ENCODE results near the gene B3GALNT1.
A peak's percentile ranks its signal among the peaks of the same experiment; 100 is the strongest.

Gene B3GALNT1, protein sequence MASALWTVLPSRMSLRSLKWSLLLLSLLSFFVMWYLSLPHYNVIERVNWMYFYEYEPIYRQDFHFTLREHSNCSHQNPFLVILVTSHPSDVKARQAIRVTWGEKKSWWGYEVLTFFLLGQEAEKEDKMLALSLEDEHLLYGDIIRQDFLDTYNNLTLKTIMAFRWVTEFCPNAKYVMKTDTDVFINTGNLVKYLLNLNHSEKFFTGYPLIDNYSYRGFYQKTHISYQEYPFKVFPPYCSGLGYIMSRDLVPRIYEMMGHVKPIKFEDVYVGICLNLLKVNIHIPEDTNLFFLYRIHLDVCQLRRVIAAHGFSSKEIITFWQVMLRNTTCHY
- long read RNA-seq, donor 1, transcript B3GALNT1-201 (5 exons, 3,313 nt): major isoform, 7 of 16 reads
- long read RNA-seq, donor 1, partial matches to known transcripts: 0 of 16 reads
- long read RNA-seq, donor 1, other reads (novel, unspliced or antisense): 0 of 16 reads
- long read RNA-seq, donor 2, partial matches to known transcripts: 0 of 6 reads
- long read RNA-seq, donor 2, other reads (novel, unspliced or antisense): 0 of 6 reads
- long read RNA-seq, donor 3, partial matches to known transcripts: 0 of 7 reads
- long read RNA-seq, donor 3, other reads (novel, unspliced or antisense): 0 of 7 reads
- long read RNA-seq, donor 4, transcript B3GALNT1-201 (5 exons, 3,313 nt): major isoform, 5 of 8 reads
- long read RNA-seq, donor 4, partial matches to known transcripts: 0 of 8 reads
- long read RNA-seq, donor 4, other reads (novel, unspliced or antisense): 0 of 8 reads
- long read RNA-seq, donor 5, transcript B3GALNT1-201 (5 exons, 3,313 nt): major isoform, 7 of 10 reads
- long read RNA-seq, donor 5, partial matches to known transcripts: 0 of 10 reads
- long read RNA-seq, donor 5, other reads (novel, unspliced or antisense): 0 of 10 reads
- long read RNA-seq, donor 6, transcript B3GALNT1-201 (5 exons, 3,313 nt): major isoform, 8 of 11 reads
- long read RNA-seq, donor 6, partial matches to known transcripts: 0 of 11 reads
- long read RNA-seq, donor 6, other reads (novel, unspliced or antisense): 0 of 11 reads
- long read RNA-seq, donor 7, transcript B3GALNT1-212 (5 exons, 1,660 nt): minor isoform, 5 of 17 reads
- long read RNA-seq, donor 7, transcript B3GALNT1-201 (5 exons, 3,313 nt): major isoform, 7 of 17 reads
- long read RNA-seq, donor 7, partial matches to known transcripts: 0 of 17 reads
- long read RNA-seq, donor 7, other reads (novel, unspliced or antisense): 0 of 17 reads
- long read RNA-seq, donor 8, transcript B3GALNT1-201 (5 exons, 3,313 nt): major isoform, 12 of 65 reads
- long read RNA-seq, donor 8, transcript B3GALNT1-212 (5 exons, 1,660 nt): minor isoform, 8 of 65 reads
- long read RNA-seq, donor 8, partial matches to known transcripts: 43 of 65 reads
- long read RNA-seq, donor 8, other reads (novel, unspliced or antisense): 0 of 65 reads

DNA sequence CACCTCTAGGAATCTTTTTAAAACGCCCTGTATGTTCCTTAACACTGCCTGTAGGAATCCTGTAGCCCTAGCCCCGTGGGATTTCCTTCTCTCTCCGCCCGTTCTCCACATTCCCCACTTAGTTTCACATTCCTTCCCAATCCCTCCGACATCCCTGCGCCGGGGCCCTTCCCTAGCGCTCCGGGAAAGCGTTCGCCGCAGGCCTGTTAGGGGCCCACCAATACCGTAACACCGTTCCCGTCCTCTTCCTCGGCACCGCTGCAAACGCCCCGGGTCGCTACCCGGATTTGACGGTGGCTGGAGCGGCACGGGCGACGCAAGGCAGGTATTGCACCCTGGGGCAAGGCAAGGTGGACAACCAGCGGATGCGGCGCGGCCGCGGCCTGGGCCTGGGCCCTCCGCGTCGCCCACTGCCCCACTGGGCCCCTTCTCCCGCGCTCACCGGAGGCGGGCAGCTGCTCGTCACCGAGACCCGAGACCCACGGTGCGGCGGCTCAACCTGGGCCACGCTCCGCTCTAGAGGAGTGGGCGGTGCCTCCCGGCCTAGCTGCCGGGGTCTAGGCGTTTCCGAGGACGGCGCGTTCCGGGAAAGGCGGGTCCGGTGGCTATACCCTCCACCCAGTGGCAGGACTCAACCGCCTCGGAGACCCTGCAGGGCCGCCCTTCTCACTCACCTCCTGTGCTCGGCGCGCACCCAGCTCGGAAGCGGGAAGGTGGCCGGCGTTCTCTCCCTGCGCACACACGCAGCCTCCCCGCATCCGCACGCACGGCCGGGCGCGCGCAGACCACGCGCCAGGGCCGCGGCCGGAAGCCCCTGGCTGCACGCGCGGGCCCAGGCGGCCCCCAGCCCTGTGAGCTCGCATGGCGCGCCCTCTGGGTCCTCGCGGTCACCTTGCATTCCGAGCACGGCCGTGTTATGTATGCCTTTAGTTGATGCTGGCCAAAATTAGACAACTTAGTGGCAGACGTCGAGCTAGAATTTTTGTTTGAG lies at the start of gene B3GALNT1:
Gene B3GALNT1 (minus strand): TSS at position 789 of the 991 bp plus-strand sequence. CDS start 18,595 bp downstream, outside the sequence.
- peak; percentile 95 for DNase-seq

DNA sequence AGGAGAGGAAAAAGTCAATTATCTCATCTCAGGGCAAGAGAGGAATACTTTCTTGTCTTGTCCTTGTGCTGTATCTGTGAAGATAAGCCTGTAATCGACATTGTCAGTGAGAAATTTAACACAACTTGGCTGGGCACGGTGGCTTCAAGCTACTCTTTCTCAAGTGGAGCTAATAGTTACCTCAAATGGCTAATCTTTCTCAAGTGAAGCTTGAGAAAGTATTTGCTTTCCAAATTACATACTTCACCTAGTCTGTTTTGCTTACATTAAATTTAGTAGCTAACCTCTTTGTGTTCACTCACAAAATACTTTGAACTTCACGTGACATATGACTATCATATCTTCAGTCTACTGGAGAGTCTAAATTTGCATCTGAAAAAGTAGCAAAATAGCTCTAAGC lies 48.3 kb upstream of the B3GALNT1 start:
- no peak for DNase-seq

GRCh38 chr3:161150001-161150525 lies 44.9 kb upstream of the B3GALNT1 start:
- DNase-seq: no peak

DNA sequence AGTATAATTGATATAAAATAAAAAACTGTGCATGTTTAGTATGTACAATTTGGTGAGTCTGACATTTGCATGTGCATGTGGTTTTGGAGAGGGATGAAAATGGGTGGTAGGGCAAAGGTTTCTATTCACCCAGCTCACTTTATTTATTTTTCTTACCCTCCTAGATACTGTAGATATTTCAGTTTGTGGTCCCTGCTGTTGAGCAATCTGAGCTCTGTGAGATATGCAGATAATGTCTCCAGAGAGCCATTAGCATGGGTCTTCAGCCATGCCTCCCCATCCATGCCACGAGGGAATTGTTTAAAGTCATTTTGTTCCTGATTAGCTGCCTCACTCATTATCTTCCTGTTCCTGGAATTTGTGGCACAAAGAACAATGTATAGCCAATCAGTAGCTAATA lies 44.4 kb upstream of the B3GALNT1 start:
- no peak for DNase-seq

DNA sequence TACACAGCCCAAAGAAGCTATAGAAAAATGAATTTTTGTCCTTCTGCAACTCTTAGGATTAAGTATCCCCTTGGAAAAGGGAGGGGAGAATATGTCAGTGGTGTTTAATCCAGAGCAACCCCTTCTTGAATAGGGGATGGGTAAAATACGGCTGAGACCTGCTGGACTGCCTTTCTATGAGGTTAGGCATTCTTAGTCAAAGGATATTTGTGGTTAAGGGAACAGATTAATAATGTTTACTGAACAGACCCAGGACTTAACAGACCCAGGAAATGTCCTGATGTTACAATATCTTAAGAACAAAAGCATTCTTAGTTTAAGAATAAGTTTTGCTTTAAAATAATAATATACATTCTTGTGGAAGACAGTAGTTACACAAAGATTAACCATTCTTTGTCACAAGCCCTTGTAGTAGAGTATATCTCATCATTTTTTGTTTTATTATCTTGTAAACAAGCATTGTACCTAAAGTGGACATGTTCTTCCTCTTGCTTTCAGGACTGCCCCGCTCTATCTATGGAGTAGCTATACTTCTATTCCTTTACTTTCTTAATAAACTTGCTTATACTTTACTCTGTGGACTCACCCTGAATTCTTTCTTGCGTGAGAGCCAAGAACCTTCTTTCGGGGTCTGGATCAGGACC lies 43.8 kb upstream of the B3GALNT1 start:
- DNase-seq: no peak

DNA sequence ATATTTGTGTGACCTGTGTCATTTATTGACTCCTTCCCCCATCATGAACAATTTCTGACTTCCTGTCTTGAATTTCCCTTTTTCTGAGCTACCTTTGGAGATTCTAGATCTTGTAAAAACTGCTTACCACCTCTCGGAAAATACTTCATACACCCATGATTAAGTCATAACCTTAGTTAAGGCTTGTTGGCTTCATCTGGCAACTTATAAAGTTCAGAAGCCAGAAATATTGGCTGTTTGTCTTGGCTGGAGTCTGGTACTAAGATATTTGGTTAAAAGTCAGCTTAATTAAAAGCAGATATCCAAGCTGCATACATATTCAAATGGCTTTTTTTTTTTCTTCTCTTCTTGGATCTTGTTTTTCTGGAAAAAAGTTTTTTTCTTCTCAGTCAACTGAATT lies 37.3 kb upstream of the B3GALNT1 start:
- DNase-seq: no peak

GRCh38 chr3:161139686-161140085 lies 34.5 kb upstream of the B3GALNT1 start:
- no peak for DNase-seq

GRCh38 chr3:161137260-161137659 lies 32.1 kb upstream of the B3GALNT1 start:
- DNase-seq: no peak

DNA sequence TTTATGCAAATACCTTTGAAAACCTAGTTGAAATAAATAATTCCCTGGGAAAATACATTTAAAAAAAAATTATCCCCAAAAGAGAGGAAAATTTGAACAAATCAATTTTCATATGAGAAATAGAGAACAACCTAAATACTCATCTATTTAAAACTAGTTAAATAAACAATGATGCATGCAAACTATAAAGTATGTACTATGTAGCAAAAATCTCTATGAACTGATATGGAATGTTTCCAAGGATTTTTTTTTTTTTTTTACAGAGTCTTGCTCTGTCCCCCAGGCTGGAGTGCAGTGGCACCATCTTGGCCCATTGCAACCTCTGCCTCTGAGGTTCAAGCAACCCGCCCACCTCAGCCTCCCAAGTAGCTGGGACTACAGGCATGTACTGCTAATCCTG lies 27.2 kb upstream of the B3GALNT1 start:
- DNase-seq: no peak

DNA sequence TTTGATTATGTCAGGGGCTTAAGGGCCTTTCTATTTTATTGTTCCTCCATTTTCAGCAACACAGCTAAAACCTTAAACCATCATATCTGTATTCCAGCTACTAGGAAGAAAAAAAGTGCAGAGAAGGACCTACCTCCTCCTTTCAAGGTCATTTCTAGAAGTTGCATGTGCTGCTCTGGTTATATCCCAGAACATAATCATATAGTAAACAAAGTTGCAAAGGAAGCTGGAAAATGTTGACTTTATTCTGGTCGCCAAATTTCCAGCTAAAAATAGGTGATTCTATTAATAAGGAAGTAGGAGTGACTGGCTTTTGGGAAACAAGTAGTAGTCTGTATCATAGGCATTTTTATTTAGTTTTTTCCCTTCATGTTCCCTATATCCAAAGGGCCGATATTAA lies 21.3 kb upstream of the B3GALNT1 start:
- DNase-seq: no peak

DNA sequence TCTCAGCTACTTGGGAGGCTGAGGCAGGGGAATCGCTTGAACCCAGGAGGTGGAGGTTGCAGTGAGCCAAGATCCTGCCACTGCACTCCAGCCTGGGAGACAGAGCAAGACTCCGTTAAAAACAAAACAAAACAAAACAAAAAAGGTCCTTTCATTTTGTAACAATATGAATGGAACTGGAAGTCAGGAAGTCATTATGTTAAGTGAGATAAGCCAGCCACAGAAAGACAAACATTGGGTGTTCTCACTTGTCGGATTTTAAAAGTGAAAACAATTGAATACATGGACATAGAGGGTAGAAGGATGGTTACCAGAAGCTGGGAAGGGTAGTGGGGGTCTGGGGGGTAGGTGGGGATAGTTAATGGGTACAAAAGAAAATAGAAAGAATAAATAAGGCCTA lies 12.5 kb upstream of the B3GALNT1 start:
- no peak for DNase-seq

DNA sequence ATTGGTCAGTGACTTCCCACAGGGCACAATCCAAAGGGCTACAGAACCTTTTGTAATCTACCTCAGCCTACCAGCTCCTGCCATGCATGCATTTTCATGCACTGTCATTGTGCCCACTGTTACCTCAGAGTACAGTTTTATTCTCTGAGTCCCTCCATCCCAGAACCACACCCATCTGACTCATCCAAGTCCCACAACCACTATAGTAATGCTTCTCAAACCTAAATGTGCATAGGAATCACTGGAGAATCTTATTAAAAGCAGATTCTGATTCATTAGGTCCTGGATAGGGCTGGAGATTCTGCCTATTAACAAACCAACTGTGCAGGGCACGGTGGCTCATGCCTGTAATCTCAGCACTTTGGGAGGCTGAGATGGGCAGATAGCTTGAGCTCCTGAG lies 3.7 kb upstream of the B3GALNT1 start:
- DNase-seq: no peak

DNA sequence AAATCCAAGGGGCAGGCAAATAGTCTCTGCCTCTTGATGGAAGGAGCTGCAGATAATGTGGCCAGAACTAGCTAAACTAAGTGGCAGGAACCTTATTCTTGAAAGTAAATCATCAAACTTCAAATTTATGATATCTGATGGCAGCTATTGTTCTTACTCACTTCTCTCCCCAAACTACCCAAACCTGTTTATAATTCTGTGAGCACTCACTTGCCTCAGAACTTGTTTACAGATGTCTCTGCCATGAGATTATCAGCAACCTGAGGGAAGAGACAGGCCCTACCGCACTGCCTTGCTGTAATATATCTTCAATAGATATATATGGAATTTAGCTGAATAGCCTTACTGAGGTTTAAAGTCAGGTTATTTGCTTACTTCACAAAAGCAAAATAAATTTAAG lies 2.2 kb upstream of the B3GALNT1 start:
- DNase-seq: no peak

DNA sequence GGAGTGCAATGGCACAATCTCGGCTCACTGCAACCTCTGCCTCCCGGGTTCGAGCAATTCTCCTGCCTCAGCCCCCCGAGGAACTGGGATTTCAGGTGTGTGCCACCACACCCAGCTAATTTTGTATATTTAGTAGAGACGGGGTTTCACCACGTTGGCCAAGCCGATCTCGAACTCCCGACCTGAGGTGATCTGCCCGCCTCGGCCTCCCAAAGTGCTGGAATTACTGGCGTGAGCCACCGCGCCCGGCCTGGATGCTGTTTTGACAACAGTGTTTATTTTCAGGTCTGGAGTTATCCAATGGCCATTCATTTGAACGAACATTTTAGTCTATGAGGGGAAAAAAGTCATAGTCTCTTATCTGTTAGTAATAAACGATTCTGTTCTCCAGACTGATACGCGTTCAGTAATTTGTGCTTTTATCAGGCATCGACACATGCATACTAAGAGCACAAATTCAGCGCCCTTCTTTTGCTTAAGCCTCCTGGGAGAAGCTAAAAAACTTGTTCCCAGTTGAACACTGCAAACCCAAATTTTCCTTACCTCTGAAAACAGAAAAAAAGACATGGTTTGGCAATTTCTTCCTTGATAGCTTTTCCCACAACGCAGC lies 1.3 kb downstream of the B3GALNT1 start:
- DNase-seq: peak; percentile 11

DNA sequence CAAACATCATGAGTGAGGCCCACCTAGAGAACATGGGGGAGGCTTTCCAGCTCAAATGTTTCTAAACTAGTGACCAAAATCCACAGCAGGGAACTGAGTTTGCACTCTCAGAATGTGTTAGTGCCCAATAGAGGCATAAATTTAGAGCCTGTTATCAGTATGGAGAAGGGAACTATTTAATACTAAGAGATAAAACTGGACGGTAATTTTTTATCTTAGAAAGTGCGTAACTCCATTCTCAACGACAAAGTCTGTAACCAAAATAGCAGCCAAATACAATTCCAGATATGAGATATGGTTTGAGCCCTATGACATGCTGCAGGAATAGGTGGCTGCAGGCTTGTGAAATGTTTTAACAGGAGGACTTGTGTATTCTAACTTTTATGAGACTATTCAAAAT lies 3.5 kb downstream of the B3GALNT1 start:
- no peak for DNase-seq

DNA sequence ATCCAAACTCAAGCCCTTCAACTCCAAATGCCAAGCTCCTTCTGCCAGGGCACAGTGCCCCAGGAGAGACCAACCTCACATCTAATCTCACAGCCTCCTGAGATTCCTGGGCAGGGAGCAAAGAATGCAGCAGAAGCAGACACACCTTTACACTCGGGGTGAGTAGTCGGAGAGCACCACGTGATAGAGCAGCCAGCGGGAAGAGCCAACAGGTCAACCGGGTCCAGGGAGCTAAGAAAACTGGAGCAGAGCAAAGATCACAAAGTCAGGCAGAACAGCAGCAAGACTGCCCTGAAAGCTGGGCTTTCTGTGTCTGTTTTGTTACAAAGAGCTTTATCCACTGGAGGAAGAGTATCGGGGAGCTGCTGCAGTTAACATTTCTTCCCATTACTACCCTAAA lies 4.2 kb downstream of the B3GALNT1 start:
- no peak for DNase-seq

DNA sequence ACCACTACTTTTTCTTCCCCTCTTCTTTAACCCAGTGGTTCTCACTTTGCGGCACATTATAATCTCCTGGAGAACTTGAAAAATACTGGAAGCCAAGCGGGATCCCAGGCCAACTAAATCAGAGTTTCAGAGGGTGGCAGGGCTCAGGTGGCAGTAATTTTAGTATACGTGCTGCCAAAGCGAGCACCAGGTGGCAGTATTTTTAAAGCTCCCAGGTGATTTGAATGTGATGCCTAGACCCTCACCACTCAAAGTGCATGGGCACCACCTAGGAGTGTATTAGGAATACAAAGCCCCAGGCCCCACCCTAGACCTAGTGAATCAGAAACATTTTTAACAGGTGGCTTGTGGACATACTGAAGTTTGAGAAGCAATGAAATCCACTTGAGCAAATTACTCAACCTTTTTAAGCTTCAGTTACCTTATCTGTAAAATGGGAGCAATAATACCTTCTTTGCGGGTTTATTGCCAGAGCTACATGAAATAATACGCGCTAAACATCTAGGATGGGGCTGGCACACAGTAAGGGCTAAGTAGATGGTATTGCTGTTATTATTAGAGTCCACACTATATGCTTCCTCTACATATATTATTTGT lies 8.3 kb downstream of the B3GALNT1 start:
- DNase-seq: no peak

DNA sequence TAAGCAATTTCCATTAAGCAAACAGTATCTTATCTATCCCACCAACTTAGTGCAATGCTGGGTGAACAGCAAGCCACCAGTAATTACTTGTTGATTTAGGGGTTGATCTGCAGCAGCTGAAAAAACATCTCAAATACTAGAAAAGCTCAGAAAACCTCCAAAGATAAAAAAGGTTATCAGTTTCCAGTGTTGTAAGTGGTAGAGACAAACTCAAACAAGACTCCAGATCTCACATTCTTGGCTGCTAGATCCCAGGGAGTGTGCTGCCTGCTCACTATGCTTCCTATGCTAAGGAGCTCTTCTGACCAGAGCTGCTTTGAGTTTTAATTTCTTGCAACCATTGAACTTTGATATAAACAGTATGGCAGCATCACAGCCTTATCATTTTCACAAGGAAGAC lies 11.3 kb downstream of the B3GALNT1 start:
- no peak for DNase-seq

GRCh38 chr3:161084277-161084676 lies 20.9 kb downstream of the B3GALNT1 start:
- DNase-seq: no peak

Data from right kidney (tissue), 9 donors.